H1 (cell line): ENCODE results near the gene VAT1L. TPM values are rescaled to one million over a fixed set of nuclear protein-coding genes. Genes with fewer than 3 reads are reported as not detected.

Experiments
- ASH2L ChIP-seq: fragments of 200-600, 300-600 bp; sonication (generic); IDR thresholded peaks from one replicate; pipeline ENCODE4 v1.7.1; 2017; ENCODE audit warnings: low read length
- CTBP2 ChIP-seq: IDR thresholded peaks from 2 replicates; pipeline ENCODE4 v1.7.0; 2011; ENCODE audit warnings: borderline replicate concordance, mild to moderate bottlenecking, moderate library complexity, mixed read lengths, low read length; ENCODE audit not compliant: insufficient read depth, insufficient read length
- NANOG ChIP-seq: IDR thresholded peaks from 2 replicates; pipeline ENCODE4 v1.6.1; 2011; ENCODE audit warnings: low read length, low read depth, mild to moderate bottlenecking, inconsistent platforms; ENCODE audit not compliant: insufficient read depth, poor library complexity, severe bottlenecking
- RXRA ChIP-seq: IDR thresholded peaks from 2 replicates; pipeline ENCODE4 v1.6.1; 2011; ENCODE audit warnings: low read depth, mild to moderate bottlenecking, low read length, moderate library complexity; ENCODE audit not compliant: insufficient read depth
- SP1 ChIP-seq: IDR thresholded peaks from 2 replicates; pipeline ENCODE4 v1.6.1; 2011; ENCODE audit warnings: low read depth, low read length
- TCF12 ChIP-seq: IDR thresholded peaks from 2 replicates; pipeline ENCODE4 v1.6.1; 2011; ENCODE audit warnings: low read depth, mild to moderate bottlenecking, low read length
- polyA plus RNA-seq, 7 experiments: library from polyadenylated mRNA; depleted of rRNA in 3 of 7; stranded (reverse) in 5 of 7; unstranded in 2 of 7; fragments of >200 nt in 5 of 7; fragments of 200-250 nt in 2 of 7; gene quantifications; 1 replicate in 5 of 7; 2 replicates in 1 of 7; 4 replicates in 1 of 7; pipeline versions ENCODE4 v1.2.1 to v1.2.3, GENCODE V29; 2011 to 2013; ENCODE audit warnings: missing spikeins in 2 of 7, mixed read lengths in 2 of 7
- total RNA-seq: library from RNA; stranded (reverse); fragmentation: NEBNext Ultra II Directional; extraction: Animal tissue kit (Norgen Biotek cat#: 25700); gene quantifications from 2 replicates; pipeline ENCODE4 v1.2.1, GENCODE V29; 2021
- TF ChIP-seq, protein P1 (sequence below): fragments of 300-600 bp; sonication (generic); IDR thresholded peaks from 2 replicates; pipeline ENCODE4 v1.7.1; 2012; ENCODE audit warnings: low read length, moderate library complexity, mild to moderate bottlenecking, inconsistent platforms; ENCODE audit not compliant: insufficient replicate concordance

VAT1L gene
- total and polyA plus RNA-seq, 2 of the 8 experiments (the other 6 are each of a cell fraction or from before 2014, with no cell fraction given): 46.3 to 48.2 TPM

- TF ChIP-seq, protein P1, sequence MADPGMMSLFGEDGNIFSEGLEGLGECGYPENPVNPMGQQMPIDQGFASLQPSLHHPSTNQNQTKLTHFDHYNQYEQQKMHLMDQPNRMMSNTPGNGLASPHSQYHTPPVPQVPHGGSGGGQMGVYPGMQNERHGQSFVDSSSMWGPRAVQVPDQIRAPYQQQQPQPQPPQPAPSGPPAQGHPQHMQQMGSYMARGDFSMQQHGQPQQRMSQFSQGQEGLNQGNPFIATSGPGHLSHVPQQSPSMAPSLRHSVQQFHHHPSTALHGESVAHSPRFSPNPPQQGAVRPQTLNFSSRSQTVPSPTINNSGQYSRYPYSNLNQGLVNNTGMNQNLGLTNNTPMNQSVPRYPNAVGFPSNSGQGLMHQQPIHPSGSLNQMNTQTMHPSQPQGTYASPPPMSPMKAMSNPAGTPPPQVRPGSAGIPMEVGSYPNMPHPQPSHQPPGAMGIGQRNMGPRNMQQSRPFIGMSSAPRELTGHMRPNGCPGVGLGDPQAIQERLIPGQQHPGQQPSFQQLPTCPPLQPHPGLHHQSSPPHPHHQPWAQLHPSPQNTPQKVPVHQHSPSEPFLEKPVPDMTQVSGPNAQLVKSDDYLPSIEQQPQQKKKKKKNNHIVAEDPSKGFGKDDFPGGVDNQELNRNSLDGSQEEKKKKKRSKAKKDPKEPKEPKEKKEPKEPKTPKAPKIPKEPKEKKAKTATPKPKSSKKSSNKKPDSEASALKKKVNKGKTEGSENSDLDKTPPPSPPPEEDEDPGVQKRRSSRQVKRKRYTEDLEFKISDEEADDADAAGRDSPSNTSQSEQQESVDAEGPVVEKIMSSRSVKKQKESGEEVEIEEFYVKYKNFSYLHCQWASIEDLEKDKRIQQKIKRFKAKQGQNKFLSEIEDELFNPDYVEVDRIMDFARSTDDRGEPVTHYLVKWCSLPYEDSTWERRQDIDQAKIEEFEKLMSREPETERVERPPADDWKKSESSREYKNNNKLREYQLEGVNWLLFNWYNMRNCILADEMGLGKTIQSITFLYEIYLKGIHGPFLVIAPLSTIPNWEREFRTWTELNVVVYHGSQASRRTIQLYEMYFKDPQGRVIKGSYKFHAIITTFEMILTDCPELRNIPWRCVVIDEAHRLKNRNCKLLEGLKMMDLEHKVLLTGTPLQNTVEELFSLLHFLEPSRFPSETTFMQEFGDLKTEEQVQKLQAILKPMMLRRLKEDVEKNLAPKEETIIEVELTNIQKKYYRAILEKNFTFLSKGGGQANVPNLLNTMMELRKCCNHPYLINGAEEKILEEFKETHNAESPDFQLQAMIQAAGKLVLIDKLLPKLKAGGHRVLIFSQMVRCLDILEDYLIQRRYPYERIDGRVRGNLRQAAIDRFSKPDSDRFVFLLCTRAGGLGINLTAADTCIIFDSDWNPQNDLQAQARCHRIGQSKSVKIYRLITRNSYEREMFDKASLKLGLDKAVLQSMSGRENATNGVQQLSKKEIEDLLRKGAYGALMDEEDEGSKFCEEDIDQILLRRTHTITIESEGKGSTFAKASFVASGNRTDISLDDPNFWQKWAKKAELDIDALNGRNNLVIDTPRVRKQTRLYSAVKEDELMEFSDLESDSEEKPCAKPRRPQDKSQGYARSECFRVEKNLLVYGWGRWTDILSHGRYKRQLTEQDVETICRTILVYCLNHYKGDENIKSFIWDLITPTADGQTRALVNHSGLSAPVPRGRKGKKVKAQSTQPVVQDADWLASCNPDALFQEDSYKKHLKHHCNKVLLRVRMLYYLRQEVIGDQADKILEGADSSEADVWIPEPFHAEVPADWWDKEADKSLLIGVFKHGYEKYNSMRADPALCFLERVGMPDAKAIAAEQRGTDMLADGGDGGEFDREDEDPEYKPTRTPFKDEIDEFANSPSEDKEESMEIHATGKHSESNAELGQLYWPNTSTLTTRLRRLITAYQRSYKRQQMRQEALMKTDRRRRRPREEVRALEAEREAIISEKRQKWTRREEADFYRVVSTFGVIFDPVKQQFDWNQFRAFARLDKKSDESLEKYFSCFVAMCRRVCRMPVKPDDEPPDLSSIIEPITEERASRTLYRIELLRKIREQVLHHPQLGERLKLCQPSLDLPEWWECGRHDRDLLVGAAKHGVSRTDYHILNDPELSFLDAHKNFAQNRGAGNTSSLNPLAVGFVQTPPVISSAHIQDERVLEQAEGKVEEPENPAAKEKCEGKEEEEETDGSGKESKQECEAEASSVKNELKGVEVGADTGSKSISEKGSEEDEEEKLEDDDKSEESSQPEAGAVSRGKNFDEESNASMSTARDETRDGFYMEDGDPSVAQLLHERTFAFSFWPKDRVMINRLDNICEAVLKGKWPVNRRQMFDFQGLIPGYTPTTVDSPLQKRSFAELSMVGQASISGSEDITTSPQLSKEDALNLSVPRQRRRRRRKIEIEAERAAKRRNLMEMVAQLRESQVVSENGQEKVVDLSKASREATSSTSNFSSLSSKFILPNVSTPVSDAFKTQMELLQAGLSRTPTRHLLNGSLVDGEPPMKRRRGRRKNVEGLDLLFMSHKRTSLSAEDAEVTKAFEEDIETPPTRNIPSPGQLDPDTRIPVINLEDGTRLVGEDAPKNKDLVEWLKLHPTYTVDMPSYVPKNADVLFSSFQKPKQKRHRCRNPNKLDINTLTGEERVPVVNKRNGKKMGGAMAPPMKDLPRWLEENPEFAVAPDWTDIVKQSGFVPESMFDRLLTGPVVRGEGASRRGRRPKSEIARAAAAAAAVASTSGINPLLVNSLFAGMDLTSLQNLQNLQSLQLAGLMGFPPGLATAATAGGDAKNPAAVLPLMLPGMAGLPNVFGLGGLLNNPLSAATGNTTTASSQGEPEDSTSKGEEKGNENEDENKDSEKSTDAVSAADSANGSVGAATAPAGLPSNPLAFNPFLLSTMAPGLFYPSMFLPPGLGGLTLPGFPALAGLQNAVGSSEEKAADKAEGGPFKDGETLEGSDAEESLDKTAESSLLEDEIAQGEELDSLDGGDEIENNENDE: peak; percentile 26
- peak; percentile 75 for TF ChIP-seq ASH2L
- 0 out of 2 replicates have a peak, but pooled peaks have one; percentile 59 for TF ChIP-seq TCF12
- TF ChIP-seq CTBP2: peak; percentile 67
- 0 out of 2 replicates have a peak, but pooled peaks have one; percentile 79 for TF ChIP-seq RXRA
- peak; percentile 81 for TF ChIP-seq SP1
- TF ChIP-seq NANOG: peak; percentile 5
- TF ChIP-seq, all 59 proteins: peak for 9
Observed at GRCh38 chr16:77963185-77964044, 175.1 kb downstream of the VAT1L start (continued).
